Measurements from ENCODE around the gene AMOTL1.

AMOTL1 gene

GRCh38 chr11:94759522-94759921 is 8.6 kb upstream of the AMOTL1 start:
- no peak overlapping the region for H2BK12ac ChIP-seq (ENCODE audit: low read length in 2 of 2)
- no peaks in the 10 kb centered on the region for H3K79me1 ChIP-seq (replicated peaks; ENCODE audit: low read length, poor library complexity, severe bottlenecking)
- H2BK120ac ChIP-seq (ENCODE audit: low read depth, low read length): no peak overlapping the region
- H4K91ac ChIP-seq (ENCODE audit: low read length): no peak overlapping the region
- H3K9me3 ChIP-seq (ENCODE audit: control insufficient read depth, low read length): no peaks in the 10 kb centered on the region
- no peak overlapping the region for H2AK5ac ChIP-seq (ENCODE audit: low read length, severe bottlenecking)
- no peak overlapping the region for H4K8ac ChIP-seq (ENCODE audit: low read length)
- 100% methylated on average over 1 of the region's 2 CpGs for WGBS
- H3K4me1 ChIP-seq (ENCODE audit: control insufficient read depth, insufficient read depth, low read depth, low read length): peaks cover 2% of the 10 kb centered on the region
- H3K27me3 ChIP-seq (ENCODE audit: control insufficient read depth in 1 of 2, insufficient read depth in 1 of 2, low read length in 2 of 2): no peaks in the 10 kb centered on the region
- no peak overlapping the region for H3K4me3 ChIP-seq (ENCODE audit: insufficient read depth in 1 of 2, low read depth in 1 of 2, low read length in 2 of 2)
- no peak overlapping the region for H3K4me2 ChIP-seq (ENCODE audit: low read length, poor library complexity, severe bottlenecking)
- no peak overlapping the region for H2BK5ac ChIP-seq (ENCODE audit: low read depth, low read length, poor library complexity, severe bottlenecking)
- H3K18ac ChIP-seq (ENCODE audit: low read depth in 1 of 2, low read length in 2 of 2): no peak overlapping the region
- H3K23ac ChIP-seq (ENCODE audit: low read length in 2 of 2): no peak overlapping the region
- no peak overlapping the region for H3K14ac ChIP-seq (ENCODE audit: low read length in 2 of 2)
- no peak for DNase-seq
- no peak overlapping the region for H3K9ac ChIP-seq (ENCODE audit: low read length)
- no peak overlapping the region for H2AFZ ChIP-seq (ENCODE audit: low read depth, low read length)
- H3K4ac ChIP-seq (ENCODE audit: low read depth in 1 of 2, low read length in 2 of 2): no peak overlapping the region
- H2BK15ac ChIP-seq (ENCODE audit: low read depth, poor library complexity, severe bottlenecking): no peak overlapping the region
- H3K36me3 ChIP-seq (ENCODE audit: control insufficient read depth in 1 of 2, insufficient read depth in 2 of 2, low read depth in 1 of 2, low read length in 2 of 2): no peaks in the 10 kb centered on the region
- no peak overlapping the region for H3K27ac ChIP-seq (ENCODE audit: low read length, poor library complexity, severe bottlenecking)

GRCh38 chr11:94760296-94760695 is 7.9 kb upstream of the AMOTL1 start:
- Histone ChIP-seq H2BK5ac (ENCODE audit: low read depth, low read length, poor library complexity, severe bottlenecking) (no peak overlapping the region), H2BK12ac (ENCODE audit: low read length in 2 of 2) (no peak overlapping the region), H2BK15ac (ENCODE audit: low read depth, poor library complexity, severe bottlenecking) (no peak overlapping the region), H3K27ac (ENCODE audit: low read length, poor library complexity, severe bottlenecking) (no peak overlapping the region), H3K18ac (ENCODE audit: low read depth in 1 of 2, low read length in 2 of 2) (no peak overlapping the region), H4K91ac (ENCODE audit: low read length) (no peak overlapping the region), H3K9me3 (ENCODE audit: control insufficient read depth, low read length) (no peaks in the 10 kb centered on the region), H4K8ac (ENCODE audit: low read length) (no peak overlapping the region), H3K4me2 (ENCODE audit: low read length, poor library complexity, severe bottlenecking) (no peak overlapping the region), H2BK120ac (ENCODE audit: low read depth, low read length) (no peak overlapping the region), H2AK5ac (ENCODE audit: low read length, severe bottlenecking) (no peak overlapping the region), H3K23ac (ENCODE audit: low read length in 2 of 2) (no peak overlapping the region), H3K27me3 (ENCODE audit: control insufficient read depth in 1 of 2, insufficient read depth in 1 of 2, low read length in 2 of 2) (no peaks in the 10 kb centered on the region), H3K4me3 (ENCODE audit: insufficient read depth in 1 of 2, low read depth in 1 of 2, low read length in 2 of 2) (no peak overlapping the region), H3K4me1 (ENCODE audit: control insufficient read depth, insufficient read depth, low read depth, low read length) (peaks cover 2% of the 10 kb centered on the region), H3K36me3 (ENCODE audit: control insufficient read depth in 1 of 2, insufficient read depth in 2 of 2, low read depth in 1 of 2, low read length in 2 of 2) (no peaks in the 10 kb centered on the region), H3K9ac (ENCODE audit: low read length) (no peak overlapping the region), H3K4ac (ENCODE audit: low read depth in 1 of 2, low read length in 2 of 2) (no peak overlapping the region), H3K14ac (ENCODE audit: low read length in 2 of 2) (no peak overlapping the region), H2AFZ (ENCODE audit: low read depth, low read length) (no peak overlapping the region), H3K79me1 (replicated peaks; ENCODE audit: low read length, poor library complexity, severe bottlenecking) (no peaks in the 10 kb centered on the region)
- DNase-seq: no peak

DNA sequence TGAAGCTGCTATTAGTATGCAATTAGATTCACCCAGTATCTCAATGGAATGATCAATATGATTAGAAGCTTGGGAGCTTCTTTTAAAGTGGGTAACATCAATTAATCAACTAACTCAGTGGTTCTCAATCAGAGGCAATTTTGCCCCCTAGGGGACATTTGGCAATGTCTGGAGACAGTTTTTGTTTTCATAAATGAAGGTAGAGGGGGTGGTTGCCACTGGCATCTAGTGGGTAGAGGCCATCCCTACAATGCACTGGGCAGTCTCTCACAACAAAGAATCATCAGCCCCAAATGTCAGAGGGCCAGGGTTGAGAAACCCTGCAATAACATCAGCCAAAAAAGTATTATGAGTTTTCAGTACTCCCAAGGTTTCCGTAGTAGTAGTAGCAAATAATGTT is 5.9 kb upstream of the AMOTL1 start:
- H3K4me1 ChIP-seq (ENCODE audit: control insufficient read depth, insufficient read depth, low read depth, low read length): peaks cover 4% of the 10 kb centered on the region
- no peak overlapping the region for H2BK120ac ChIP-seq (ENCODE audit: low read depth, low read length)
- 100% methylated on average over 1 of the region's 1 CpG for WGBS

GRCh38 chr11:94762995-94763394 is 5.2 kb upstream of the AMOTL1 start:
- no peaks in the 10 kb centered on the region for H3K79me1 ChIP-seq (replicated peaks; ENCODE audit: low read length, poor library complexity, severe bottlenecking)
- no peaks in the 10 kb centered on the region for H3K27me3 ChIP-seq (ENCODE audit: control insufficient read depth in 1 of 2, insufficient read depth in 1 of 2, low read length in 2 of 2)
- H2AK5ac ChIP-seq (ENCODE audit: low read length, severe bottlenecking): no peak overlapping the region
- no peak overlapping the region for H2BK120ac ChIP-seq (ENCODE audit: low read depth, low read length)
- no peak overlapping the region for H3K9ac ChIP-seq (ENCODE audit: low read length)
- H3K23ac ChIP-seq (ENCODE audit: low read length in 2 of 2): no peak overlapping the region
- WGBS: 94% methylated on average over 2 of the region's 2 CpGs
- no peak overlapping the region for H2AFZ ChIP-seq (ENCODE audit: low read depth, low read length)
- H2BK15ac ChIP-seq (ENCODE audit: low read depth, poor library complexity, severe bottlenecking): no peak overlapping the region
- no peaks in the 10 kb centered on the region for H3K36me3 ChIP-seq (ENCODE audit: control insufficient read depth in 1 of 2, insufficient read depth in 2 of 2, low read depth in 1 of 2, low read length in 2 of 2)
- H3K18ac ChIP-seq (ENCODE audit: low read depth in 1 of 2, low read length in 2 of 2): no peak overlapping the region
- no peak overlapping the region for H2BK5ac ChIP-seq (ENCODE audit: low read depth, low read length, poor library complexity, severe bottlenecking)
- no peak overlapping the region for H3K14ac ChIP-seq (ENCODE audit: low read length in 2 of 2)
- H3K4ac ChIP-seq (ENCODE audit: low read depth in 1 of 2, low read length in 2 of 2): no peak overlapping the region
- no peak overlapping the region for H4K8ac ChIP-seq (ENCODE audit: low read length)
- no peaks in the 10 kb centered on the region for H3K9me3 ChIP-seq (ENCODE audit: control insufficient read depth, low read length)
- H3K4me2 ChIP-seq (ENCODE audit: low read length, poor library complexity, severe bottlenecking): no peak overlapping the region
- H4K91ac ChIP-seq (ENCODE audit: low read length): no peak overlapping the region
- H3K27ac ChIP-seq (ENCODE audit: low read length, poor library complexity, severe bottlenecking): no peak overlapping the region
- H2BK12ac ChIP-seq (ENCODE audit: low read length in 2 of 2): no peak overlapping the region
- peaks cover 8% of the 10 kb centered on the region for H3K4me1 ChIP-seq (ENCODE audit: control insufficient read depth, insufficient read depth, low read depth, low read length)
- no peak for DNase-seq
- H3K4me3 ChIP-seq (ENCODE audit: insufficient read depth in 1 of 2, low read depth in 1 of 2, low read length in 2 of 2): no peak overlapping the region

More for the DNA sequence above, 5.9 kb upstream of the AMOTL1 start:
- H2BK15ac ChIP-seq (ENCODE audit: low read depth, poor library complexity, severe bottlenecking): no peak overlapping the region
- no peak overlapping the region for H3K27ac ChIP-seq (ENCODE audit: low read length, poor library complexity, severe bottlenecking)
- no peak overlapping the region for H4K91ac ChIP-seq (ENCODE audit: low read length)
- H3K9me3 ChIP-seq (ENCODE audit: control insufficient read depth, low read length): no peaks in the 10 kb centered on the region
- H3K14ac ChIP-seq (ENCODE audit: low read length in 2 of 2): no peak overlapping the region
- DNase-seq: no peak
- H3K9ac ChIP-seq (ENCODE audit: low read length): no peak overlapping the region
- H3K36me3 ChIP-seq (ENCODE audit: control insufficient read depth in 1 of 2, insufficient read depth in 2 of 2, low read depth in 1 of 2, low read length in 2 of 2): no peaks in the 10 kb centered on the region
- no peaks in the 10 kb centered on the region for H3K79me1 ChIP-seq (replicated peaks; ENCODE audit: low read length, poor library complexity, severe bottlenecking)
- no peak overlapping the region for H3K23ac ChIP-seq (ENCODE audit: low read length in 2 of 2)
- no peak overlapping the region for H3K18ac ChIP-seq (ENCODE audit: low read depth in 1 of 2, low read length in 2 of 2)
- H3K4me2 ChIP-seq (ENCODE audit: low read length, poor library complexity, severe bottlenecking): no peak overlapping the region
- H3K27me3 ChIP-seq (ENCODE audit: control insufficient read depth in 1 of 2, insufficient read depth in 1 of 2, low read length in 2 of 2): no peaks in the 10 kb centered on the region
- no peak overlapping the region for H2BK5ac ChIP-seq (ENCODE audit: low read depth, low read length, poor library complexity, severe bottlenecking)
- no peak overlapping the region for H3K4me3 ChIP-seq (ENCODE audit: insufficient read depth in 1 of 2, low read depth in 1 of 2, low read length in 2 of 2)
- no peak overlapping the region for H4K8ac ChIP-seq (ENCODE audit: low read length)
- H2AK5ac ChIP-seq (ENCODE audit: low read length, severe bottlenecking): no peak overlapping the region
- H2AFZ ChIP-seq (ENCODE audit: low read depth, low read length): no peak overlapping the region
- H3K4ac ChIP-seq (ENCODE audit: low read depth in 1 of 2, low read length in 2 of 2): no peak overlapping the region
- no peak overlapping the region for H2BK12ac ChIP-seq (ENCODE audit: low read length in 2 of 2)
